ENCODE data around the gene TAF15.
A peak's percentile ranks its signal among the peaks of the same experiment; 100 is the strongest.

Gene TAF15

DNA sequence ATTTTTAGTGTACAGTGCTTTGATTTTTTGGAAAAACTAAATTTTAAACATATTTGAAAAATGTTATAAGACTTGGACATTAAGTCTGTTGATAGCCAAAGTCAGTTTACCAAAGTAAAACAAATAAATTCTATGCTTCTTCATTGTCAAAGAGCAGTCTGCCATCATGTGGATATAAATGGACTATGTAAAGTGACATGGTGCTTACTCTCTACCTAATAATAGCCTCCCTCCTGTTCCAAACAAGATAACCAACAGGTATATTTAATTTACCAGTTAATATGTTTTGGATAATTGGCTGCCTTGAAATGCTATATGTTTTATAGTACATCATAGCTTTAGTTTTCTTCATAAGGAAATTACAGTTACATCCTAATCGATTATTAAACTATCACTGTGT is 15.9 kb downstream of the TAF15 start:
- no peak for DNase-seq

DNA sequence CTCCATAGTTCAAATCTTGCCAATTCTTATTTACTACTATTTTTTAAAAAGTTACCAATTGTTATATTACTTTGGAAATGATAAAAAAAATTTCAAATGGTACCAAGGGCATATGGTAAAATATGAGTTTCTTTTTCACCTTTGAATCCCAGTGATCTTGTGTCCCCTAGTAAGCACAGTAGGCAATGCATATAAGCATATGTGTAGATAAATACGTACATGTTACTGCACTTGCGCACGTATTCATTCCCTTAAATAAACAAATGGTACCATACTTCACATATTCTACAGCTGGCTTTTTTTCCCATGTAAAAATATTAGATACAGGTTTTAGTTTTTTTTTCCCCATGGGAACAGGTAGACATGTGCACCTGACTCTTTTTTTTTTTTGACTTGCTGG is 31.8 kb downstream of the TAF15 start:
- no peak for DNase-seq

DNA sequence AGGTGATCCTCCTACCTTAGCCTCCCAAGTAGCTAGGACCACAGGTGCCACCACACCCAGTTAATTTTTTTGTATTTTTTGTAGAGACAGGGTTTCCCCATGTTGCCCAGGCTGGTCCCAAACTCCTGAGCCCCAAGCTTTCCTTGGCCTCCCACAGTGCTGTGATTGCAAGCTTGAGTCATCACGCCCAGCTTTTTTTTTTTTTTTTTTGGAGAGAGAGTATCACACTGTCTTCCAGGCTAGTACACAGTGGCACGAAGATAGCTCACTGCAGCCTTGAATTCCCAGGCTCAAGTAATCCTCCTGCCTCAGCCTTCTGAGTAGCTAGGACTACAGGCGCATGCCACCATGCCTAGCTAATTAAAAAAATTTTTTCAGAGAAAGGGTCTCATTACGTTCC is 32.2 kb downstream of the TAF15 start:
- no peak for DNase-seq

DNA sequence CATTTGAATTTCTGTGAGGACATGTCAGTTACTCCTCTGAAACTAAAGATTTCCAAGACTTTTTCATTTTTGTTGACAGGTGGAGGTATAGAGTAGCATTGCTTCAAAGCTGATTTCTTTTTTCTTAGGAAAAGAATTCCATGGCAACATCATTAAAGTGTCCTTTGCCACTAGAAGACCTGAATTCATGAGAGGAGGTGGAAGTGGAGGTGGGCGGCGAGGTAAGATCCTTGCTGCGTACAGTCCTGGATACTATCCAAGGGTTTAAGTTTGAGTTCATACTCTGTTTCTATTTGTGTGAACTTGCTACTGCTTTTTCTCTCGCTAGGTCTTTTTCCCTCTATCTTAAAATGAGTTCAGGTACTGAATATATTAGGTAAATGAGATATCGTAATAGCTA is 33.0 kb downstream of the TAF15 start:
- no peak for DNase-seq

DNA sequence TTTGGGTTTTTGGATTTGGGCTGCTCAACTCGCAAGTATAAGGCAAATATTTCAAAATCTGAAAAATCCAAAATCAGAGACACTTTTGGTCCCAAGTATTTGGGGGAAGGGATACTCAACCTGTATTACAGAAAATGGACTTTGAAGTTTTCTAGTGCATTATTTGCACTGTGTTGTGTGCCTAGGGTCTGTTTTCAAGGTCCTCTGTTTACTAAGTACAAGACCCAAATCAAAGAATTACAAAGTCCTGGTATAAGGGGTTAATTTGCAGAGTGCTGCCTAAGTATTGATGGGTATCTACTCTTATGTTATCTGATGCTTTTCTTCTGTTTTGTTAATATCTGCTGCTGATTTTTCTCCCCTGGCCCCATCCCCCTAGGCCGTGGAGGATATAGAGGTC is 34.4 kb downstream of the TAF15 start:
- no peak for DNase-seq

DNA sequence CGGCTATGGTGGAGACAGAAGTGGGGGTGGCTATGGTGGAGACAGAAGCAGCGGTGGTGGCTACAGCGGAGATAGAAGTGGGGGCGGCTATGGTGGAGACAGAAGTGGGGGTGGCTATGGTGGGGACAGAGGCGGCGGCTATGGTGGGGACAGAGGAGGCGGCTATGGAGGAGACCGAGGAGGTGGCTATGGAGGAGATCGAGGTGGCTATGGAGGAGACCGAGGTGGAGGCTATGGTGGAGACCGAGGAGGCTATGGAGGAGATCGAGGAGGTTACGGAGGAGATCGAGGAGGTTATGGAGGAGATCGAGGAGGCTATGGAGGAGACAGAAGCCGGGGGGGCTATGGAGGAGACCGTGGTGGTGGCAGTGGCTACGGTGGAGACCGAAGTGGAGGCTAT is 35.3 kb downstream of the TAF15 start:
- DNase-seq: no peak

DNA sequence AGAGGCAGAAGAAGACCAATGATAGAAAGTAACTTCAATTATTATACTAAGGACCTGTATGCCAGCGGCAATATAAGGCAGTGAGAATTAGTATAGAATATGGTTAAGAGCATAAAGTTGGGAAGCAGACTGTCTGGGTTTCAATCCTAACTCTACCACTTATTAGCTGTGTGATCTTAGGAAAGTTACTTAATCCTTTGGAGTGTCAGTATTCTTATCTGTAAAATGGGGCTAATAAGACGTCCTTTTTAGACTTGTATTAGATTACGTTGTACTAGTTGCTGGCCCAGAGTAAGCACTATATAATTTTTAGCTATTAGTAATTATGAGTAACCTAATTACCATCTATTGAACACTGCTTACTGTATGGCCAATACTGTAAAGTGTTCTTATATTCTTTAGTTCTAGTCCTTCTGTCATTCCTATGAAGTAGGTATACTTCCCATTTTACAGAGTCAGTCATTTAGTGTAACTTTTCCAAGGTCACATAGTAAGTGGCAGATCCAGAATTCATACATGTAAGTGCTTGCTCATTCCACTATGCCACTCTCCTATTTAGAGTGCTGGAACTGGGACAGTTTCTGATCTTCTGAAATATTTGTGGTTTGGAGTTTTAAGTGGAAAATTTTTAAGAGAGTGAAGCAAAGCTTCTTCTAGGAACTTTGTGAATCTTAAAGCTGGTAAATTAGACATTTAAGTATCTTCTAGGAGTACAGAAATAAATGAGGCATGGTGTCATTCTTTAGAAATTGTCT is 36.9 kb downstream of the TAF15 start:
- DNase-seq: no peak

DNA sequence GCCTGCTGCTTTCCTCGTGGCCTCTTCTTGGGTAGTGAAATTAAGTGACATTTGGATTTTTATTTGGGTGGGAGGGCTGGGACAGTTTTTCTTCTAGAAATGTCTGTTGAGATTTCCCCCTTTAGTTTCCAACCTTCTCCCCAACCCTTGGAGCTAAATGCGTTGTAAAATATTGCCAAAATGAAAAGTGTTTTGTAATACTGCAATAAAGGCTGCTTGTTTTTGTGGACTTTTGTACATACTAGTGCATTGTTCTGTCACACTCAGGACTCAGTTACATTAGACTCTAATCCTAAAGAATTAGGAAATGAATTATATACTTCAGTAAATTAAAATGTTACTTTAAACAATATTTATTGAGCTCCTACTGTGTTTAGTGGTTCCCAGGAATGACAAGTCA is 37.7 kb downstream of the TAF15 start:
- no peak for DNase-seq

DNA sequence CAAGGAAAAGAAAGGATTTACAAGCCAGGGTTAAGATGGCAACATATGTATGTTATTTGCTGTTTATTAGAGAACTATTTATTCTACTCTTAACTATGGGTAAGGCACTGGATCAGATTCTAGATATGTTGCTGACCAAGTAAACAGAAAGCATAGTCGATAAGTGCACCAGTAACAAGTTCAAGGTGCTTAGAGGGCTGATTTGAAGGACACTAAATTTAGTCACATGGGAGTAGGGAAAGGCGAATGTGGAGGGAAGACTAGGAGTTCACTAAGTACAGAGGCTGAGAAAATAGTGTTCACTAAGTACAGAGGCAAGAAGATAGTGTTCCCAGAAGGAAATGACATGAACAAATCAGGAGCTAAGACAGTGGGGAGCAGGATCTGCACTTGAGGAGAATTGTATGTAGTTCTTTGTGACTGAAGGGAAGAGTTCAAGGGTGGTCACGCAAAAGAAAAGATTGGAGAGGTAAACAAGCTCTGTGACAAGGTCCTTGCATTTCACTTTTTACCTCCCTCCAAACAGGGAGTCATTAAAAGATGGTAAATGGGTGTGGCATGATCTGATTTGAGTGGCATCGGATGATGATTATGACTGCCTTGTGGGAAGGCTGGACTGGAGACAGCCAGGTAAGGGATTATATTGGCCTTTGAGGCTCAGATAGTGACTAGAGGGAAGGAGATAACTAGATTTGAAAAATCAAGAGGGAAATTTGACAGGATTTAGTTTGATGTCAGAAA is 38.5 kb downstream of the TAF15 start:
- DNase-seq: no peak

DNA sequence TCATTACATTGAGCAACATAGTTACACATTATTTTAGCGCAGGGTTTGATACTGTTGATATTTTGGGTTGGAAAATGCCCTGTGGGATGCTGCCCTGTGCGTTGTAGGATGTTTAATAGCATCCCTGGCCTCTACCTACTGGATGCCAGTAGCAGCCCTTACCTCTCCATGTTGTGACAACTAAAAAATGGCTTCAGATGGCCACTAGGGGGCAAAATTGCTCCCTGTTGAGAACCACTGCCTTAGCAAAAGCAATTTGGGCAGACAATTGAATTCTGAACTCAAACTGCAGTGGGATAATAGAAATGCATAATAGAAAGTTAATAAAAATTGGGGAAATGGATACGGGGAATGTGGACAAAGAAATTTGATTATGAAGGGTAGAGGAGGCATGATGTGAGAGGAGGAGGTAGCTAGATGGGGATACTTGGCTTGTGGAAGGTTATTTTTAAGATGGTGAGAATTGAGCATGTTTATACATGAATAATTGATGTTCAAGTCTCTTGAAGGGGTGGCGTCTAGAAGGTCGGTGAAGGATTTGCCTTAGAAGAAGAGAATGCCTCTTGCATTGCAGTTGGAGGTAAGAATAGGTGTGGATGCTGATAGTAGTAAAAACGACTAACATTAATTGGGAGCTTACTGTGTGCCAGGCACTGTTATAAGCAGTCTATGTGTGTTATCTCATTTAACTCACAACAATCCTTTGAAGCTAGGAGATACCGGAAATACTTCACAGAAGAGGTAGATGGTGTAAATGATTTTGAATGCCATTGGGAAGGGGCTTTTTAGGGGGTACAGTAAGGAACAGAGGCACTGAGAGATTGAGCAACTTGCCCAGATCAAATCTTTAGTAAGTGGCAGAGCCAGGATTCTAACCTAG is 40.4 kb downstream of the TAF15 start:
- DNase-seq: peak; percentile 29

DNA sequence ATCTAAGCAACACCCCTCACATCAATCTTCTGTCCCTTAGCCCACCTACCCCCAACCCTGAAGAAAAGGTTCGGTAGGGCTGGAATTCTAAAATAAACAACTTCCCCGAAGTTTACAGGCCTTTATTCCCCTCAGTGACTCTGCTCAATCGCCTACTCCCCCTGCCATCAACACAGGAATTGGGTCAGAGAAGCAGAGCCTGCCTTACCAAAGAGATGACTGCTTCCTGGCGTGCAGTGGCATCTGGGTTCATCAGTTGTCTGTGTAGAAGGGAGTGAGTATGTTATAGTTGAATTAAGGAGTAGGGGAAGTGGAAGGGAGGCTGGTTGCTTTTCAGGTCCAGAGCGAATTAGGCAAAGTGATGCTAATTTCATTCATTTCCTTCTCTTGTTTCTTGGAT is 46.7 kb downstream of the TAF15 start:
- DNase-seq: no peak

DNA sequence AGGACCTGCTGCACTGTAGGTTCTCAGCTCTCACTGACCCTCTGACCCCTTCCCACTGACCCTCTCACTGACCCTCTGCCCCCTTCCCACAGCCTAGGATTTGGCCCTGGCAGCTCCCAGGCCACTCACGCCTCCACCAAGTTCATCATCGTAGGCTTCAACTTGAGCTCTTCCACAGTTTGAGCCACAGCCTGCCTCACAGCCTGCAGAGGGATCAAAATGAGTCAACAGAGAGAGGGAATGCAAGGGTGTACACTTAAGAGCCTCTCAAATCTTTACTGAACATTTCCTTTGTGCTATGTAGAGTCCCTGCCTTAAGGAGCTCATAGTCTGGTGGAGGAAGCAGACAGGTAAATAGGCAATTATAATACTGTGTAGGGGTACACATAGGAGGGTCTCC is 47.3 kb downstream of the TAF15 start:
- no peak for DNase-seq

DNA sequence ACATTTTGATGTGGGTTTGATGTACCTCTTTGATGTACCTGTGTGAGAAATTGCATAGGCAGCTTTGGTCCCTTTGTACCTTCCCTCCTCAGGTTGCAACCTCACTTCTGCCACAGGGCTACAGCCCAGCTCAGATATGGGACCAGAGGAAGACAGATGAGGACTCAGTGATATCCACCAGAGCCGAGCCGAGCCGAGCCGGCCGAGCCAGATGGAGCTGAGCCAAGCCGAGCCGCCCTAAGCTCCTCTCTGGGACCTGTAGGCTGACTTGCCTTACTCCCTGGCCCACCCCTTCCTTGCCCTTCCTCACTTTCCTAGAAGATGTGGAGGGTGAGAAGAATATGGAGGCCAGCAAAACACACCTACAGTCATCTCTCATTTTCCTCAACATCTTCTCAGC is 55.6 kb downstream of the TAF15 start:
- DNase-seq: no peak

DNA sequence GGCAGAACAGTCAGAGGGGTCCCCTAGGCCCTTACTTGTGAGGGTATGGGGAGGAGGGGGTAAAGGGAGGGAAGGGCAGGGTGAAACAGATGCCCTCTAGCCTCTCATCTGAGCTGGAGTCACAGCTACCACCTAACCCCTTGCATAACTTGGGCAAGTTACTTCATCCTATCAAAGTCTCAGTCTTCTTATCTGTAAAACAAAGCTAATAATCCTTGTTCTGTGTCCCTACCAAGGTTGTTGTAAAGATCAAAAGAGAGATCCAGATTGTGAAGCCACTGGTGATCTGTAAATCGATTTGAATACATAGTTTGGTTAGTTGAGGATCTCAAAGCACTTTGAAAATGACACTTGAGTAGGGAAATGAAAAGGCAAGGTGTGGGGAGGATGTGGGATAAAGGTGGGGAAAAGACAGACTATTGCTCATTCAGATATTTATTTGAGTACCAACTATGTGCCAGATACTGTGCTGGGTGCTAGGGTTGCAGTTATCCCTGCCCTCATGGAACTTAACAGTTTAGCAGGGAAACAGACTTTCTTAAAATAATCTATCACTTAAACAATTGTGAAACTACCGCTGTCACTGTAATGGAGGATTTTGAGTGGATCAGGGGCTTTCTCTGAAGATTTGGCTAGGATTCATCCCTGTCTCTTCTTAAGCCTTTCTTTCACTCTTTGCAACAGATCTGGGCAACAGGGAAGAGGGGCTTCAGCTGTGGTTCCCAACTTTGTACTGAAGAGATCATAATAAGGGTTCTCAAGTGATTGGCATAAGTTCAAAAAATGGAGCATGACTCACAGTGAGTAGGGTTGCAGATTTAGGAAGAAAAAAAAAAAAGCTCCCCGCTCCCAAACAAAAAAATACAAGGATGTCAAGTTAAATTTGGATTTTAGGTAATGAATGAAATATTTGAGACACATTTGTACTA is 56.4 kb downstream of the TAF15 start:
- DNase-seq: no peak

DNA sequence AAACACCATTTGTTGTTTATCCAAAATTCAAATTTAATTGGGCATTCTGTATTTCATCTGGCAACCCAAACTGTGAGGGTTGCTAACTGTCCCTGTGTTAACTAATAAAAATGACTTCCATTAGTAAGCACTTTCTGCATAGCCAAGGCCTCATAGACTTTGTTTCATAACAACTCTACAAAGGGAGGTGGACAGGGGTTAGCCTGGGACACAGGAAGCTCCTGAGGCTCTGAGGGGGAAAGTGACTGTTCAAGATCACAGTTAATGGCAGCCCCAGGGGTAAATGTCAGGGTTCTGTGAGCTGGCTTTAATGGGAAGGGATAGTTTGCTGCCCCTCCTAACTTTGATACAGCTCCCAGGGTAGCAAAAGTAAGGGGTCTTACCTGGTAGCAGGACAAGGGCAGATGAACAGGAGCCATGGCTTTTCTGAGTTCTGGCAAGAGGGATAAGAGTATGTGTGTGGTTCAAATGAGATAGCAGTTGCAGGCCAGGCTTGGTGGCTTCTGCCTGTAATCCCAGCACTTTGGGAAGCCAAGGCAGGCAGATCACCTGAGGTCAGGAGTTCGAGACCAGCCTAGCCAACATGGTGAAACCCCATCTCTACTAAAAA is 57.2 kb downstream of the TAF15 start:
- no peak for DNase-seq

DNA sequence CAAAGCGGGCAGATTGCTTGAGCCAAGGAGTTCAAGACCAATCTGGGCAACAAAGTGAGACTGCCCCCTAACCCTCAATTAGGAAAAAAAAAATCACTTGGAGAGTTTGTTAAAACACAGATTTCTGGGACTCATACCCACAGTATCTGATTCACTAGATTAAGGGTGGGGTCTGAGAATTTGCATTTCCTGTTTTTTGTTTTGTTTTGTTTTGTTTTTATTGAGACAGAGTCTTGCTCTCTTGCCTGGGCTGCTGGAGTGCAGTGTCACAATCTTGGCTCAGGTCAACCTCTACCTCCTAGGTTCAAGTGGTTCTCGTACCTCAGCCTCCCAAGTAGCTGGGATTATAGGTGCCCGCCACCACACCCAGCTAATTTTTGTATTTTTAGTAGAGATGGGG is 58.3 kb downstream of the TAF15 start:
- DNase-seq: no peak

DNA sequence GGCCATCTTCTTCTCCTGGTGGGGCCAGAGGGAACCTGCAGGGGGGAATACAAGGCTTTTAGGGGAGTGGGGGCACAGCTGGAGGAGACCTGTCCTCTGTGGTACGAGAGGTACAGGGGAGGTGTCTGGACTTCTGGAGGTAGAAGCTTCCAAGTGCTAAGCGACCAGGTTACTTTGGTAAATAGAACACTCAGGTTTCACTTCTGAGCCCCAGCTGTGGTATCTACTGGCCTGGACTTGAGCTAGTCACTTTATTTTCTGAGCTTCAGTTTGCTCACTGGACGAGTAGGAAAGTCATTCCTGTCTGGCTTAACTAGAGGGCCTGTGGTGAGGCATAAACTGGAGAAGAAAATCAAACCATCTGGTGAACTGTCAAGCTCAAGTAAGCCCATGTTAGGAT is 59.5 kb downstream of the TAF15 start, which contains the start of gene HEATR9:
Gene HEATR9, minus strand, starts transcription at position 155 of the 400 bp plus-strand sequence. Its CDS starts 149 bp downstream, at position 6.
- DNase-seq: no peak

DNA sequence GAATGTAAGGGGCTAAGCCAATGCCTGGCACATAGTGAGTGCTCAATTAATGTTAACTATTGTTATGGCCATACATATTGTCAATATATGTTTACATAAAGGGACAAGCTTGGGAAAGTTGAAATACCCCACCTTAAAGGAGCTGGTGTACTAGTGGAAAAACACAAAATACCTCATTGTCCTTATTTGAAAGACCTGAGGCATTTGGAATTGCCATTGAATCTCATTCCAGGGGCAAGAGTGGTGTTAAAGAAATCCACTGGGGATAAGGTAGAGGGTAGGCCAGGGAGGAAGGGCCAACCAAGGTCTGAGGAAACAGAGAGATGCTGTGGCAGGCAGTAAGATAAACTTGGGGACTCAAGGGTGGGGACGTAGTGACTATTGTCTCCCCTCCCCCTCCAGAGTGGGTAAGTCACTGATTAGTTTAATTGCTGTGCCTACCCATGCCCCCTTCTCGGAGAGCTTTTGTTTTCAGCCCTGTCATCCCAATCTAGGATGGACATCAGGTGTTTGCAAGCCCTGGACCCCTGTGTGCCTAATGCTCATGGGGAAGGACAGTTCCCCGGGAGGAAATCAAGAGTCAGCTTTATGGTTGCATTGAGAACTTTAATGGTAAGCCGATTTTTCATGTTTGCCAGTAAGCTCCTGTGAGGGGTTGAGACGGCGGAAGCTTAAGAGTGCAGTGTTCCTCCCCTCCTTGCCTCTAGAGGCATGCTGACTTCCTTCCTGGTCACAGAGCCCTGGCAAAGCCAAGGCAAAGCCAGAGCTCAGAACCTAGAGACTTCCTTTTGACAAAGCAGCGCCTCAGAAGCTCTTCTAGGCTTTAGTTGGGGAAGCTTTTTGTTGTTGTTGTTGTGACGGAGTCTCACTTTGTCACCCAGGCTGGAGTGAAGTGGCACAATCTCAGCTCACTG is 61.9 kb downstream of the TAF15 start:
- no peak for DNase-seq

DNA sequence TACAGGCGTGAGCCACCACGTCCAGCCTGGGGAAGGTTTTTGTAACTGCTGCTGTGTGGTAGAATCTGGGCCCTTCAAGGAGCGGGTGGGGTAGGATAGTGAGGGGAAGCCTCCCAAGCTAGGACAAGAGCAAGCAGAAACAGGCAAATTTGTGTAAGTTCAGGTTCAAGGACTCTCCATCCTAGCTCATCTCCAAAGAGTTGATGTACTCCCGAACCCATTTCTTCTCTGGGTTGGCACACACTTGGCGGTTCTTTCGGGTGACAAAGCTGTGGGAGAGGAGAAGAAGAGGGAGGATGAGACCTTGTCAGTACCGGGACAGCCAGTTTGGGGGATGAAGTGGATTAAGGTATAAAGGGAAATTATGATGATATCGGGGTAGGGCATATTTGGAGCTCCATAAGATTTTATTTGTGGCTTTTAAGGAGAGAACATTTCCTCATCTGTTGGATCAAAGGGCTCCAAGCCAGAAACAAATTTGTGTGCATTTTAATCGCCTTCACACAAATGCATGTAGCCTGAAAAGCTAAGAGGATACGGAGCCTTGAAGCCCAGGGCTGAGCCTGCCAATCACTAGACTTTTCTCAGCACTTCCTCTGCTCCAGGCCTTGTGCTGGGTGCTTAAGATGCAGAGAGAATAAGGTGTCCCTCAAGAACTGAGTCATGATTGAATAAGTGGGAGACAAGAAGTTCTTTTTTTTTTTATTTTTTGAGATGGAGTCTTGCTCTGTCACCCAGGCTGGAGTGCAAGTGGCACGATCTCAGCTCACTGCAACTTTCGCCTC is 63.1 kb downstream of the TAF15 start:
- no peak for DNase-seq

Measured in stimulated activated CD4-positive, alpha-beta T cell treated with anti-CD3 and anti-CD28 coated beads, Interleukin-4, amount 100 ng/mL, for 1 hour (primary cell).